Measurements from ENCODE around the gene RPF1.
"Not testable (repeated sequence)": the region's sequence is repeated elsewhere in the genome, so short reads cannot be mapped to it uniquely, and the experiment has no call there.

The RPF1 gene

DNA sequence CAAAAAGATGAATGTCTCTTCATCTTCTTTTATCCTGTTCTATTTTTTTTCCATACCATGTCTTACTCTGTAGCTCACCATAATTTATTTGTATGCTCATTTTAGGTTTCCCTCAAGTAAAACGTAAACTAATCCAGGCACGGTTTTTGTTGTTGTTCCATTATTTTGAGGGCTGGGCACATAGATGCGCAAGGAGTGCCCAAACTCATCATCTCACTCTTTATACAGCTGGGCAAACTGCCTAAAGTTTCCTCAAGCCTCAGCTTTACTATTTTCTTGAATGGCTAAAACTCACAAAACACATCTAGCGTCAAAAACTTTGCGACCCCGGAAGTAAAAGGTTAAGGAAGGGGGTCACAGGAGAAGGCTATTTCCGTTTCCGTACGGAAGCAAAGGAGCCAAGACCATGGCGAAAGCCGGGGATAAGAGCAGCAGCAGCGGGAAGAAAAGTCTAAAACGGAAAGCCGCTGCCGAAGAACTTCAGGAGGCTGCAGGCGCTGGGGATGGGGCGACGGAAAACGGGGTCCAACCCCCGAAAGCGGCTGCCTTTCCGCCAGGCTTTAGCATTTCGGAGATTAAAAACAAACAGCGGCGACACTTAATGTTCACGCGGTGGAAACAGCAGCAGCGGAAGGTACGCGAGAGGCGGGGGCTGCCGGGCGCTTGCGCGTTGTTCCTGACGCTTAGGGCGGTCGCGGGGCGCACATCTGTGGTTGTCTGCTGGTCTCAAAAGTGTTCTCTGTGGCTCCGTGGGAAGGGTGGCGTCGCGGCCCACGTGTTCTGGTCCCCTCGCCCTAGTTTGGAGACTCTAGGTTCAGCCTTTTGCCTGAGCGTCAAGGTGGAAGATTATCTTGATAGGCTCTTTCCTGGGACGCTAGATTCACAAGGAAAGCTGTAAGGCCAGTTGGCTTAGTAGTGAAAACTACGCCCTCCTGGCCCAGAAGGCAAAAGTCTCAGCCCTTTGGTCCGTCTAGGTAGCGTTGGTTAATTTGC lies at the start of gene RPF1:
Gene RPF1 (plus strand): TSS at position 391 of the 993 bp plus-strand sequence. CDS start 16 bp downstream, at position 407.
- peak within 1 kb of the TSS; percentile 53 for H3K4me3 ChIP-seq (ENCODE audit: low read length)
- no peaks in the 10 kb centered on the region for H3K9me3 ChIP-seq (ENCODE audit: control insufficient read depth, low read length)
- H3K9ac ChIP-seq (ENCODE audit: low read length) = peak within 1 kb of the TSS; percentile 71
- peaks cover 8% of the 10 kb centered on the region for H3K27me3 ChIP-seq (ENCODE audit: control insufficient read depth, insufficient read depth, low read length)
- peaks cover 6% of the 10 kb centered on the region for H3K36me3 ChIP-seq (ENCODE audit: control insufficient read depth, insufficient read depth, low read length)
- H3K4me1 ChIP-seq (ENCODE audit: control insufficient read depth, insufficient read depth, low read length) = peaks cover 8% of the 10 kb centered on the region

DNA sequence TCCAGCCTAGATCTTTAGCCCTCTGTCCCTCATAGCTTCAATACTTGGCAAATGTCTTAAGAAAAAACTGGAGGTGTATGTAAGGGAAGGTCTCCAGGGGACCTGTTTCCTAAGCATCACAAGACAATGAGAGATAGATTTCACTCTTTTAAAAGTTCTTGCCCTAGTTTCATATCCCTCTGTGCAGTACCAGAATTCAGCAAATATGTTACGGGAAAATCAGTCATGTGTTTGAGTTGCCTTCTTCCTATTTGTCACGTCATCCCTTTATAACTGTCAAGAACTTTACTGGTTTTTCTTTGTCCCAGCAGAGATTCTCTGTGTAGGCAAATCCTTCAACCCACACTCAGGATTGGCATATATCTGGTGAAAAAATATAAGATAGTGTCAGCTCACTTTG lies 48.5 kb upstream of the RPF1 start:
- no peaks in the 10 kb centered on the region for H3K9me3 ChIP-seq (ENCODE audit: control insufficient read depth, low read length)
- peaks cover 4% of the 10 kb centered on the region for H3K4me1 ChIP-seq (ENCODE audit: control insufficient read depth, insufficient read depth, low read length)
- no peaks in the 10 kb centered on the region for H3K27me3 ChIP-seq (ENCODE audit: control insufficient read depth, insufficient read depth, low read length)
- no peak overlapping the region for H3K9ac ChIP-seq (ENCODE audit: low read length)
- no peaks in the 10 kb centered on the region for H3K36me3 ChIP-seq (ENCODE audit: control insufficient read depth, insufficient read depth, low read length)
- no peak overlapping the region for H3K4me3 ChIP-seq (ENCODE audit: low read length)

DNA sequence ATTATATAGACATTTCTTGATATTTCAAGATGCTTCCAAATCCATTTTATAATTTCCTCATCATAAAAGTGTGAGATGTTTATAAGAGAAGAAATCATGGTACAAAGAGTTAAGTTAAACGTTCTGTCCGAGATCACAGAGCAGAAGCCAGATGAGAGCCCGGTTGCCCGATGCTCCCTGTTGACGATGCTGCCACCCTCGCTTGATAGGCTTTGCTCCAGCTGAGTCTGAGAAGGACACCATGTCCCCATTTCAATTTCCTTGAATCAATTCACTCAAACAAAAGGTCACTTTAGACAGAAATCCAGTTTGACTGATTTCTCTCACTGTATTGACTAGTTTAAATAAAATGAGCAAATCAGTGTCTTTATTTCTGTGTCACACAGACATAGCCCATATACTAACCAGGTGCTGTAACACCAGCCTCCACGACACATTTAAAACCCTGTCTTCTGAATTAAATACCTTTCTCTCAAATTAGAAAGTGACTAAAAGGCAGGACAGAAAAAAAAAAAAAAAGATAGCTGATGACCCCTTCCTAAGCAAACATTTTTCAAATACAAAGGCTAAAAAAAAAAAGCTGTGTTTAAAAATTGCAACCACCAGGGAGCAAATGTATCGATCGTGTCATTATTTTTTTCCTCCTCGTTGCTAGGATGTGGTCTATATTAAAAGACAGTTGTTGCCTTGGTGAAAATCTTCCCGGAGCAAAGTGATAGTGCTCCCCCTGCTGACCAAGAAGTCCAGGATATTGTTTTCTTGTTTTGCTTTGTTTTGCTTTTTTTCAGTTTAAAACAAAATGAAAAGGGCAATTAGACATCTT lies 45.6 kb upstream of the RPF1 start:
- H3K9ac ChIP-seq (ENCODE audit: low read length) = peak overlapping the region; percentile 60
- no peaks in the 10 kb centered on the region for H3K27me3 ChIP-seq (ENCODE audit: control insufficient read depth, insufficient read depth, low read length)
- H3K36me3 ChIP-seq (ENCODE audit: control insufficient read depth, insufficient read depth, low read length) = no peaks in the 10 kb centered on the region
- no peak overlapping the region for H3K4me3 ChIP-seq (ENCODE audit: low read length)
- H3K9me3 ChIP-seq (ENCODE audit: control insufficient read depth, low read length) = no peaks in the 10 kb centered on the region
- peaks cover 4% of the 10 kb centered on the region for H3K4me1 ChIP-seq (ENCODE audit: control insufficient read depth, insufficient read depth, low read length)

DNA sequence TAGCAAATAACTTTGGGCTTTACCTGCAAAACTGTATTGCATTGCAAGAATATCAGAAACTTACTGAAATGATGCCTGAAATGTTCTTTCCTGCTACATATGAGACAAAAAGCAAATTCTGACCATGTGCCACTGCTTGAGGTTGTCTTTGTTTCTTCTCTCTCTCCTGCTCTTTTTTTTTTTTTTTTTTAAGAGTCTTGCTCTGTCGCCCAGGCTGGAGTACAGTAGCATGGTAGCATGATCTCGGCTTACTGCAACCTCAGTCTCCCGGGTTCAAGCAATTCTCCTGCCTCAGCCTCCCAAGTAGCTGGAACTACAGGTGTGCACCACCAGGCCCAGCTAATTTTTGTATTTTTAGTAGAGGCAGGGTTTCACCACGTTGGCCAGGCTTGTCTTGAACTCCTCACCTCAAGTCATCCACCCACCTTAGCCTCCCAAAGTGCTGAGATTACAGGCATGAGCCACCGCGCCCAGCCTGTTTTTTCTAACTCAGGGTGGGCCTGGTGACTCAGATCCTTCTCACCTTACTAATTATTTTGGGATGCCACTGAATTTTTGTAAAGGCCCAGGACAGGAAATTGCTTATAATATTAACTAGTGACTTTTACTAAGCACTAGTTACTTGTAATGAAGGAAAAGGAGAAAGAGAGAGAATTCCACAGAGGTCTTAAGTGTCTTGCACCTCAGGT lies 44.8 kb upstream of the RPF1 start:
- no peak overlapping the region for H3K4me3 ChIP-seq (ENCODE audit: low read length)
- no peaks in the 10 kb centered on the region for H3K9me3 ChIP-seq (ENCODE audit: control insufficient read depth, low read length)
- peaks cover 4% of the 10 kb centered on the region for H3K4me1 ChIP-seq (ENCODE audit: control insufficient read depth, insufficient read depth, low read length)
- no peaks in the 10 kb centered on the region for H3K27me3 ChIP-seq (ENCODE audit: control insufficient read depth, insufficient read depth, low read length)
- no peaks in the 10 kb centered on the region for H3K36me3 ChIP-seq (ENCODE audit: control insufficient read depth, insufficient read depth, low read length)
- H3K9ac ChIP-seq (ENCODE audit: low read length) = peak overlapping the region; percentile 60

DNA sequence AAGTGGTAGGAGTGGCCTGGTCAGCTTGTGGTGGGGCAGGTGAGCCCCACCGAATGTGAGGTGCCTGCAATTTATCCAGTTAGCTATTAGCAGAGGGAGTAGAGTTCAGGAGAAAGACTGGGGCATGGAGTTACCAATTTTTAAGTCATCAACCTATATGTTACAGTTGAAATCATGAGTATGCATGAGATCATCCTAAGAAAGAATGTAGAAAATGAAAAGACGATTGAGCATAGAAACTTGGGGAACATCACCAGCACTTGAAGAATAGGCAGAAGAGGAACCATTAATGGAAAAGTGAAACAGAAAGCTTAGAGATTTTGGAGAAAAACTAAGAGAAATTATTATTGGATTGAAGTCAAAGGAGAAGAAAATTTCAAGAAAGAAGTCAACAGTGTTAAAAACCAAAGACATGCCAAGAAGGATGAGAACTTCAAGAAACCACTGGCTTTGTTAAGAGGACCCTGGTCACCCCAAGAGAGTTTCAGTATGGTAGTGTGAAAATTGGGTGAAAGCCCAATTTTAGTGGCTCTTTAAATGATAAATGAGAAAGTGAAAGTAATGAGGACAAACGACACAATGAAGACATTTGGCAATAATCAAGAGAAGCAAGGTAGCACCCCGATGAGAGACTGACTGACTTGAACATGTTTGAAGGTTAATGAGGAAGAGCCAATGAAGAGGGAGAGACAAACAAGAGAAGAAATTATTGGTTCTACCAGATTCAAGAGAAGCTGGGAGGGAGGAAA lies 44.1 kb upstream of the RPF1 start:
- H3K4me1 ChIP-seq (ENCODE audit: control insufficient read depth, insufficient read depth, low read length) = peaks cover 4% of the 10 kb centered on the region
- no peaks in the 10 kb centered on the region for H3K27me3 ChIP-seq (ENCODE audit: control insufficient read depth, insufficient read depth, low read length)
- H3K9me3 ChIP-seq (ENCODE audit: control insufficient read depth, low read length) = no peaks in the 10 kb centered on the region
- H3K4me3 ChIP-seq (ENCODE audit: low read length) = no peak overlapping the region
- no peak overlapping the region for H3K9ac ChIP-seq (ENCODE audit: low read length)
- H3K36me3 ChIP-seq (ENCODE audit: control insufficient read depth, insufficient read depth, low read length) = no peaks in the 10 kb centered on the region

- Histone ChIP-seq H3K9ac (ENCODE audit: low read length) (no peak overlapping the region), H3K4me3 (ENCODE audit: low read length) (no peak overlapping the region)
These were observed 42.0 kb upstream of the RPF1 start for GRCh38 chr1:84436876-84437655.

DNA sequence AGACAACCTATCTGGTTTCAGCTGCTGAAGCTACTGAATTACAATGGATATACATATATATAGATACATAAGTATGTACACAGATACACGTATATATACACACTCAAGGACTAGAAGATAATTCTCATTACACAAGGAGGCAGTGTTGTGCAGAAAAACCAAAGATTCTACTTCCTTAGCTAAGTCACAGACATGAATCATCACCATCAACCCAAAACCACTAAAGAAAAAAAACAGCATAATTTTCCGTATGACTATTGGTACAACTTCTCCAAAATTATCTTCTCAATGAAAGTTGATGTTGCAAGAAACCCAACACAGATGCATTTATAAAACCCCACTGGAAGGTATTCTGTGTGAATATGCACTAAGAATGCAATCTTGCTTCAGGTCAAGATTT lies 36.8 kb upstream of the RPF1 start:
- H3K4me3 ChIP-seq (ENCODE audit: low read length) = no peak overlapping the region
- H3K36me3 ChIP-seq (ENCODE audit: control insufficient read depth, insufficient read depth, low read length) = no peaks in the 10 kb centered on the region
- H3K27me3 ChIP-seq (ENCODE audit: control insufficient read depth, insufficient read depth, low read length) = no peaks in the 10 kb centered on the region
- H3K9ac ChIP-seq (ENCODE audit: low read length) = no peak overlapping the region
- no peaks in the 10 kb centered on the region for H3K9me3 ChIP-seq (ENCODE audit: control insufficient read depth, low read length)
- no peaks in the 10 kb centered on the region for H3K4me1 ChIP-seq (ENCODE audit: control insufficient read depth, insufficient read depth, low read length)

More at GRCh38 chr1:84436876-84437655, 42.0 kb upstream of the RPF1 start:
- Histone ChIP-seq H3K36me3 (ENCODE audit: control insufficient read depth, insufficient read depth, low read length) (no peaks in the 10 kb centered on the region), H3K4me1 (ENCODE audit: control insufficient read depth, insufficient read depth, low read length) (peaks cover 4% of the 10 kb centered on the region), H3K27me3 (ENCODE audit: control insufficient read depth, insufficient read depth, low read length) (no peaks in the 10 kb centered on the region), H3K9me3 (ENCODE audit: control insufficient read depth, low read length) (no peaks in the 10 kb centered on the region)

- H3K27me3 ChIP-seq (ENCODE audit: control insufficient read depth, insufficient read depth, low read length); H3K9me3 ChIP-seq (ENCODE audit: control insufficient read depth, low read length); H3K4me1 ChIP-seq (ENCODE audit: control insufficient read depth, insufficient read depth, low read length); H3K36me3 ChIP-seq (ENCODE audit: control insufficient read depth, insufficient read depth, low read length); H3K9ac ChIP-seq (ENCODE audit: low read length); H3K4me3 ChIP-seq (ENCODE audit: low read length): not testable (repeated sequence)
These were observed 36.1 kb upstream of the RPF1 start for GRCh38 chr1:84442747-84443646.

DNA sequence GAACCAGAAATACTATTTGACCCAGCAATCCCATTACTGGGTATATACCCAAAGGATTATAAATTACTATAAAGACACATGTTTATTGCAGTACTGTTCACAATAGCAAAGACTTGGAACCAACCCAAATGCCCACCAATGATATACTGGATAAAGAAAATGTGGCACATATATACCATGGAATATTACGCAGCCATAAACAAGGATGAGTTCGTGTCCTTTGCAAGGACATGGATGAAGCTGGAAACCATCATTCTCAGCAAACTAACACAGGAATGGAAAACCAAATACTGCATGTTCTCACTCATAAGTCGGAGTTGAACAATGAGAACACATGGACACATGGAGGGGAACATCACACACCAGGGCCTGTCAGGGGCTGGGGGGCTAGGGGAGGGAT lies 30.4 kb upstream of the RPF1 start:
- not testable (repeated sequence) for H3K27me3 ChIP-seq (ENCODE audit: control insufficient read depth, insufficient read depth, low read length); H3K4me3 ChIP-seq (ENCODE audit: low read length); H3K9ac ChIP-seq (ENCODE audit: low read length); H3K36me3 ChIP-seq (ENCODE audit: control insufficient read depth, insufficient read depth, low read length); H3K4me1 ChIP-seq (ENCODE audit: control insufficient read depth, insufficient read depth, low read length); H3K9me3 ChIP-seq (ENCODE audit: control insufficient read depth, low read length)

- Histone ChIP-seq H3K36me3 (ENCODE audit: control insufficient read depth, insufficient read depth, low read length) (no peaks in the 10 kb centered on the region), H3K4me1 (ENCODE audit: control insufficient read depth, insufficient read depth, low read length) (no peaks in the 10 kb centered on the region), H3K9me3 (ENCODE audit: control insufficient read depth, low read length) (no peaks in the 10 kb centered on the region), H3K9ac (ENCODE audit: low read length) (no peak overlapping the region), H3K27me3 (ENCODE audit: control insufficient read depth, insufficient read depth, low read length) (no peaks in the 10 kb centered on the region), H3K4me3 (ENCODE audit: low read length) (no peak overlapping the region)
These were observed 28.2 kb upstream of the RPF1 start for GRCh38 chr1:84450910-84451309.
